H1 (cell line): ENCODE data around the gene QDPR. TPM values are rescaled to one million over a fixed set of nuclear protein-coding genes. Genes with fewer than 3 reads are reported as not detected.

Experiments
- CTCF ChIA-PET: fragments of 300-600 bp; sonication (Branson Sonifier 250); formaldehyde crosslinking; loops from one replicate; lab custom pipeline; 2021; ENCODE audit not compliant: partially characterized antibody; lab: Charles Lee
- POLR2A ChIA-PET: fragments of 300-600 bp; sonication (Branson Sonifier 250); formaldehyde crosslinking; loops from one replicate; lab custom pipeline; 2021; ENCODE audit warnings: inconsistent platforms; ENCODE audit not compliant: partially characterized antibody; lab: Charles Lee
- DNase-seq, 2 experiments: peaks; one replicate each; pipeline versions ENCODE4 v3.0.0 to v3.0.0-alpha.2; 2010 to 2022; ENCODE audit warnings: low spot score in 2 of 2, low read depth in 1 of 2, mixed read lengths in 1 of 2
- FAIRE-seq: peaks from 2 replicates; lab custom pipeline; 2011; peaks lifted over from hg19 to GRCh38; lab: Jason Lieb, UNC
- H2AFZ ChIP-seq: 2 replicates; pipeline ENCODE4 v1.8.1; 2012; ENCODE audit warnings: low read length, inconsistent platforms
- H2AK5ac ChIP-seq: 2 replicates; pipeline ENCODE4 v1.6.1; 2013; ENCODE audit warnings: low read depth, low read length
- H2BK120ac ChIP-seq: replicated peaks from 2 replicates; pipeline ENCODE3; 2013; ENCODE audit warnings: low read depth, low read length, inconsistent platforms
- H2BK12ac ChIP-seq: 2 replicates; pipeline ENCODE4 v1.6.1; 2013; ENCODE audit warnings: low read depth, low read length
- H2BK15ac ChIP-seq: 2 replicates; pipeline ENCODE4 v1.6.1; 2013; ENCODE audit warnings: low read length
- H2BK20ac ChIP-seq: 2 replicates; pipeline ENCODE4 v1.6.1; 2013; ENCODE audit warnings: low read length
- H2BK5ac ChIP-seq: 2 replicates; pipeline ENCODE4 v1.6.1; 2013; ENCODE audit warnings: low read depth, low read length
- H3K14ac ChIP-seq: 2 replicates; pipeline ENCODE4 v1.6.1; 2013; ENCODE audit warnings: inconsistent platforms; ENCODE audit not compliant: insufficient read length
- H3K18ac ChIP-seq: 2 replicates; pipeline ENCODE4 v1.6.1; 2013; ENCODE audit warnings: low read length; ENCODE audit errors: extremely low read depth
- H3K23ac ChIP-seq: 2 replicates; pipeline ENCODE4 v1.6.1; 2013; ENCODE audit warnings: inconsistent platforms; ENCODE audit not compliant: insufficient read length
- H3K23me2 ChIP-seq: 2 replicates; pipeline ENCODE4 v1.6.1; 2013; ENCODE audit warnings: low read depth, low read length
- H3K27ac ChIP-seq: 2 replicates; pipeline ENCODE4 v1.6.1; 2011; ENCODE audit warnings: low read depth, low read length, inconsistent platforms
- H3K27me3 ChIP-seq, 4 experiments: replicated peaks in 1 of 4; 1 replicate in 1 of 4; 2 replicates in 3 of 4; pipeline versions ENCODE4 v1.6.1 to v1.8.1; 2011 to 2013; ENCODE audit warnings: low read length in 3 of 4, mild to moderate bottlenecking in 3 of 4, inconsistent platforms in 2 of 4, mixed read lengths in 2 of 4, moderate library complexity in 1 of 4; ENCODE audit not compliant: control insufficient read depth in 3 of 4, insufficient read depth in 3 of 4; ENCODE audit errors: extremely low read depth in 1 of 4
- H3K36me3 ChIP-seq, 4 experiments: 2 replicates each; pipeline versions ENCODE4 v1.6.1 to v1.8.1; 2011 to 2013; ENCODE audit warnings: mild to moderate bottlenecking in 4 of 4, low read length in 3 of 4, moderate library complexity in 2 of 4, control low read depth in 1 of 4, inconsistent platforms in 1 of 4; ENCODE audit not compliant: insufficient read depth in 4 of 4, control insufficient read depth in 2 of 4
- H3K4ac ChIP-seq: replicated peaks from 2 replicates; pipeline ENCODE3; 2013; ENCODE audit warnings: low read length, low read depth, mixed read lengths, inconsistent platforms; ENCODE audit not compliant: insufficient read length
- H3K4me1 ChIP-seq, 4 experiments: replicated peaks in 1 of 4; 1 replicate in 1 of 4; 2 replicates in 3 of 4; pipeline versions ENCODE4 v1.6.1 to v1.8.1; 2011 to 2013; ENCODE audit warnings: low read length in 3 of 4, inconsistent platforms in 2 of 4, mixed read lengths in 1 of 4; ENCODE audit not compliant: insufficient read depth in 4 of 4, control insufficient read depth in 3 of 4
- H3K4me2 ChIP-seq, 2 experiments: 2 replicates each; pipeline versions ENCODE4 v1.6.1 to v1.8.1; 2011 to 2013; ENCODE audit warnings: low read depth in 2 of 2, low read length in 2 of 2, control low read depth in 1 of 2, inconsistent platforms in 1 of 2, mild to moderate bottlenecking in 1 of 2; ENCODE audit not compliant: insufficient read depth in 1 of 2
- H3K4me3 ChIP-seq, 4 experiments: fragments of 200-600, 300-600 bp in 1 of 4; sonication (generic), shearing (Covaris generic), sonication (Bioruptor Twin) in 1 of 4; 2 replicates each; pipeline versions ENCODE4 v1.5.1 to v1.8.1; 2011 to 2016; ENCODE audit warnings: low read length in 4 of 4, low read depth in 3 of 4, control low read depth in 2 of 4, inconsistent platforms in 2 of 4, mild to moderate bottlenecking in 2 of 4, mixed read lengths in 1 of 4, moderate library complexity in 1 of 4; ENCODE audit not compliant: insufficient read depth in 2 of 4; ENCODE audit errors: extremely low read depth in 1 of 4
- H3K56ac ChIP-seq: replicated peaks from 2 replicates; pipeline ENCODE3; 2013; ENCODE audit warnings: low read depth, mild to moderate bottlenecking, mixed read lengths, low read length, inconsistent platforms; ENCODE audit not compliant: insufficient read length
- H3K79me1 ChIP-seq: 2 replicates; pipeline ENCODE4 v1.6.1; 2013; ENCODE audit warnings: low read depth, low read length, control low read depth
- H3K79me2 ChIP-seq, 2 experiments: 2 replicates each; pipeline versions ENCODE4 v1.6.1 to v1.8.1; 2012 to 2013; ENCODE audit warnings: low read length in 2 of 2, mild to moderate bottlenecking in 2 of 2, inconsistent platforms in 1 of 2; ENCODE audit not compliant: insufficient read depth in 2 of 2, control insufficient read depth in 1 of 2
- H3K9ac ChIP-seq, 4 experiments: replicated peaks in 1 of 4; 1 replicate in 1 of 4; 2 replicates in 3 of 4; pipeline versions ENCODE4 v1.6.1 to v1.8.1; 2011 to 2013; ENCODE audit warnings: low read depth in 3 of 4, low read length in 3 of 4, control low read depth in 2 of 4, mild to moderate bottlenecking in 2 of 4, moderate library complexity in 2 of 4, inconsistent platforms in 1 of 4; ENCODE audit errors: extremely low read depth in 1 of 4
- H3K9me3 ChIP-seq, 2 experiments: 2 replicates each; pipeline versions ENCODE4 v1.6.1 to v1.8.1; 2012 to 2013; ENCODE audit warnings: mild to moderate bottlenecking in 2 of 2, moderate library complexity in 2 of 2, control low read depth in 1 of 2, inconsistent platforms in 1 of 2, low read depth in 1 of 2, low read length in 1 of 2, mixed read lengths in 1 of 2; ENCODE audit not compliant: insufficient read depth in 2 of 2
- H4K20me1 ChIP-seq, 2 experiments: replicated peaks in 1 of 2; 2 replicates each; pipeline versions ENCODE3 to v1.8.1; 2011 to 2013; ENCODE audit warnings: inconsistent platforms in 2 of 2, low read length in 2 of 2, mild to moderate bottlenecking in 1 of 2; ENCODE audit not compliant: insufficient read depth in 2 of 2, control insufficient read depth in 1 of 2
- H4K5ac ChIP-seq: 2 replicates; pipeline ENCODE4 v1.6.1; 2013; ENCODE audit warnings: low read length, low read depth, mixed read lengths, inconsistent platforms; ENCODE audit not compliant: insufficient read length
- H4K8ac ChIP-seq: 2 replicates; pipeline ENCODE4 v1.8.0; 2013; ENCODE audit warnings: mild to moderate bottlenecking, moderate library complexity, low read length, inconsistent platforms; ENCODE audit not compliant: insufficient read depth; ENCODE audit errors: extremely low read depth
- H4K91ac ChIP-seq: replicated peaks from 2 replicates; pipeline ENCODE3; 2013; ENCODE audit warnings: low read length, mixed read lengths, inconsistent platforms; ENCODE audit not compliant: insufficient read length
- GTF2F1 ChIP-seq: IDR thresholded peaks from 2 replicates; pipeline ENCODE4 v1.6.1; 2012; ENCODE audit warnings: low read depth, low read length, improper control_type of control experiment, borderline replicate concordance
- MAFK ChIP-seq: IDR thresholded peaks from 2 replicates; pipeline ENCODE4 v1.6.1; 2012; ENCODE audit warnings: low read depth, mild to moderate bottlenecking, improper control_type of control experiment, low read length
- RNF2 ChIP-seq: fragments of 200-900, 300-1000 bp; sonication (generic); IDR thresholded peaks from 2 replicates; pipeline ENCODE4 v1.7.1; 2016; ENCODE audit warnings: borderline replicate concordance, low read depth, mild to moderate bottlenecking, antibody characterized with exemption, low read length; ENCODE audit not compliant: poor library complexity, severe bottlenecking; ENCODE audit errors: missing control alignments
- SIX5 ChIP-seq: IDR thresholded peaks from 2 replicates; pipeline ENCODE4 v1.6.1; 2011; ENCODE audit warnings: mild to moderate bottlenecking, low read depth, low read length
- WGBS, 2 experiments: shearing (Covaris generic) in 1 of 2; methylation state at CpG; one replicate each; pipeline versions ENCODE4 v1.1.6 to v1.1.7; 2013 to 2015; ENCODE audit warnings: low lambda C conversion rate in 2 of 2, mixed read lengths in 2 of 2, inconsistent platforms in 1 of 2, low coverage in 1 of 2, missing lambda C conversion rate in 1 of 2; ENCODE audit not compliant: insufficient replicate concordance in 2 of 2, insufficient coverage in 1 of 2, insufficient read length in 1 of 2; ENCODE audit errors: extremely low coverage in 1 of 2, missing lambda C conversion rate in 1 of 2; 5-methylcytosine and 5-hydroxymethylcytosine counted together
- polyA plus RNA-seq, 7 experiments: library from polyadenylated mRNA; depleted of rRNA in 3 of 7; stranded (reverse) in 5 of 7; unstranded in 2 of 7; fragments of >200 nt in 5 of 7; fragments of 200-250 nt in 2 of 7; gene quantifications; 1 replicate in 5 of 7; 2 replicates in 1 of 7; 4 replicates in 1 of 7; pipeline versions ENCODE4 v1.2.1 to v1.2.3, GENCODE V29; 2011 to 2013; ENCODE audit warnings: missing spikeins in 2 of 7, mixed read lengths in 2 of 7
- total RNA-seq: library from RNA; stranded (reverse); fragmentation: NEBNext Ultra II Directional; extraction: Animal tissue kit (Norgen Biotek cat#: 25700); gene quantifications from 2 replicates; pipeline ENCODE4 v1.2.1, GENCODE V29; 2021

Gene QDPR
- total and polyA plus RNA-seq, 2 of the 8 experiments (the other 6 are each of a cell fraction or from before 2014, with no cell fraction given) = 33.6 to 35.9 TPM

DNA sequence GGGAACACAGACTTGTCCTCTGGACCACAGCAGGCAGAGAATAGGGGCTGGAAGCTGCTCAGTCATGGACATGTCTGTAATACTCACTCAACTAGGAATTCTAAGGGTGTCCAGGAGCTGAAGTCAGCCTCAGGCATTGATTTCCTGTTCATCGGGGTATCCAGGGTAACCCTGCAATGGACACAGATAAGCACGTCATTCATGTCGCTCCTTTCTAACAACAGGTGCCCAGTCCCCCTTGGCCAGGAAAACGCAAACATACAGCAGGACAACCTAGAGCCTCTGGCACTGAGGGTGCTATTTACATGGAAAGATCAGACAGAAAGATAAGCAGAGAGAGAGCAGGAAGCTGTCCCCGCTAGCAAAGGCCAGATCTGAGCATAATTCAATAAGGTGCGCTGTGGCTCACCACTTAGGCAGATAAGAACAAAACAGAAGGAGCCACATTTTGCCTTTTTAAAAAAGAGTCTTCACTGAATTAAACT is 21.3 kb downstream of the QDPR start:
- Histone ChIP-seq H3K23ac (no peak overlapping the region), H3K18ac (no peak overlapping the region), H3K56ac (no peak overlapping the region), H2AFZ (no peak overlapping the region), H2BK15ac (no peak overlapping the region), H3K4me2 (no peak overlapping the region), H3K9me3 (no peaks in the 10 kb centered on the region), H3K4me3 (no peak overlapping the region), H2BK20ac (no peak overlapping the region), H2BK5ac (no peak overlapping the region), H4K5ac (no peak overlapping the region), H3K4me1 (peaks cover 0 to 6% (median 4%) of the 10 kb centered on the region in 4 experiments; a peak in 4 of 7 replicates), H3K4ac (no peak overlapping the region), H3K36me3 (peaks cover 2 to 25% (median 9%) of the 10 kb centered on the region in 4 experiments; a peak in 6 of 8 replicates), H3K79me1 (peaks cover 3% of the 10 kb centered on the region), H3K9ac (no peak overlapping the region), H3K27ac (no peak overlapping the region), H3K14ac (no peak overlapping the region), H4K8ac (no peak overlapping the region), H3K79me2 (no peaks in the 10 kb centered on the region), H3K27me3 (no peaks in the 10 kb centered on the region), H4K20me1 (peaks cover 0 to 4% of the 10 kb centered on the region in 2 experiments), H2AK5ac (no peak overlapping the region), H2BK12ac (no peak overlapping the region), H3K23me2 (0 out of 2 replicates have a peak, but pooled peaks cover 1% of the 10 kb centered on the region), H4K91ac (no peak overlapping the region), H2BK120ac (no peak overlapping the region)
- no peak for TF ChIP-seq GTF2F1
- no peak for TF ChIP-seq MAFK
- no peak for TF ChIP-seq RNF2
- TF ChIP-seq SIX5 = no peak
- FAIRE-seq = no peak
- WGBS, 2 experiments = 94% methylated on average over 6 of the region's 6 CpGs; no CpG with 5 or more reads in 1 of the 2 experiments
- DNase-seq = no peak
- ChIA-PET POLR2A (interaction anchor here (1.2 kb wide), 1 partner anchor 20 kb away, joined by 3 read pairs; no protein-coding TSS in a partner anchor), CTCF (interaction anchor here (0.9 kb wide), 1 partner anchor 22 kb away, joined by 3 read pairs; no protein-coding TSS in a partner anchor)
